ENCODE results near the gene ABCC3.
A peak's percentile ranks its signal among the peaks of the same experiment; 100 is the strongest.

The ABCC3 gene

GRCh38 chr17:50634915-50635731, 442 bp downstream of the ABCC3 start:
- Histone ChIP-seq H3K36me3 (ENCODE audit: insufficient read depth, low read length) (no peaks in the 10 kb centered on the region), H3K9me3 (ENCODE audit: low read depth, low read length) (no peaks in the 10 kb centered on the region), H3K9ac (ENCODE audit: insufficient read length) (no peak overlapping the region), H3K27ac (no peak overlapping the region), H3K4me3 (peak overlapping the region; percentile 43)
- no peak for DNase-seq (ENCODE audit: low read depth, low spot score)
- no peak for TF ChIP-seq POLR2AphosphoS5 (IDR thresholded peaks at IDR 0.05; ENCODE audit: borderline replicate concordance, low read depth, low read length)
- no peak for TF ChIP-seq EZH2 (IDR thresholded peaks at IDR 0.05)
- no peak for TF ChIP-seq FOXP2 (optimal IDR thresholded peaks at IDR 0.05; ENCODE audit: control extremely low read depth, extremely low read length, insufficient read depth)

GRCh38 chr17:50635732-50635981, 976 bp downstream of the ABCC3 start:
- no peak for DNase-seq (ENCODE audit: low read depth, low spot score)

GRCh38 chr17:50635982-50636803, 1.5 kb downstream of the ABCC3 start:
- TF ChIP-seq FOXP2 (optimal IDR thresholded peaks at IDR 0.05; ENCODE audit: control extremely low read depth, extremely low read length, insufficient read depth): no peak
- TF ChIP-seq EZH2 (IDR thresholded peaks at IDR 0.05): no peak
- no peak for TF ChIP-seq POLR2AphosphoS5 (IDR thresholded peaks at IDR 0.05; ENCODE audit: borderline replicate concordance, low read depth, low read length)
- H3K36me3 ChIP-seq (ENCODE audit: insufficient read depth, low read length): no peaks in the 10 kb centered on the region
- no peak for DNase-seq (ENCODE audit: low read depth, low spot score)
- no peak overlapping the region for H3K27ac ChIP-seq
- H3K9ac ChIP-seq (ENCODE audit: insufficient read length): no peak overlapping the region
- no peak overlapping the region for H3K4me3 ChIP-seq
- H3K9me3 ChIP-seq (ENCODE audit: low read depth, low read length): no peaks in the 10 kb centered on the region

More at GRCh38 chr17:50635732-50635981, 976 bp downstream of the ABCC3 start:
- Histone ChIP-seq H3K9me3 (ENCODE audit: low read depth, low read length) (no peaks in the 10 kb centered on the region), H3K27ac (no peak overlapping the region), H3K9ac (ENCODE audit: insufficient read length) (no peak overlapping the region), H3K4me3 (no peak overlapping the region), H3K36me3 (ENCODE audit: insufficient read depth, low read length) (no peaks in the 10 kb centered on the region)
- no peak for TF ChIP-seq EZH2 (IDR thresholded peaks at IDR 0.05)
- no peak for TF ChIP-seq POLR2AphosphoS5 (IDR thresholded peaks at IDR 0.05; ENCODE audit: borderline replicate concordance, low read depth, low read length)
- no peak for TF ChIP-seq FOXP2 (optimal IDR thresholded peaks at IDR 0.05; ENCODE audit: control extremely low read depth, extremely low read length, insufficient read depth)

GRCh38 chr17:50636804-50637195, 2.1 kb downstream of the ABCC3 start:
- Histone ChIP-seq H3K4me3 (no peak overlapping the region), H3K9me3 (ENCODE audit: low read depth, low read length) (no peaks in the 10 kb centered on the region), H3K27ac (no peak overlapping the region), H3K36me3 (ENCODE audit: insufficient read depth, low read length) (no peaks in the 10 kb centered on the region), H3K9ac (ENCODE audit: insufficient read length) (no peak overlapping the region)
- DNase-seq (ENCODE audit: low read depth, low spot score): no peak
- no peak for TF ChIP-seq EZH2 (IDR thresholded peaks at IDR 0.05)

- Histone ChIP-seq H3K36me3 (ENCODE audit: insufficient read depth, low read length) (no peaks in the 10 kb centered on the region), H3K27ac (no peak overlapping the region), H3K9me3 (ENCODE audit: low read depth, low read length) (no peaks in the 10 kb centered on the region), H3K9ac (ENCODE audit: insufficient read length) (no peak overlapping the region), H3K4me3 (no peak overlapping the region)
- TF ChIP-seq POLR2AphosphoS5 (IDR thresholded peaks at IDR 0.05; ENCODE audit: borderline replicate concordance, low read depth, low read length) (no peak), EZH2 (IDR thresholded peaks at IDR 0.05) (no peak), FOXP2 (optimal IDR thresholded peaks at IDR 0.05; ENCODE audit: control extremely low read depth, extremely low read length, insufficient read depth) (no peak)
- DNase-seq (ENCODE audit: low read depth, low spot score): no peak
Observed at GRCh38 chr17:50637829-50638605, 3.3 kb downstream of the ABCC3 start.

GRCh38 chr17:50638606-50638965, 3.9 kb downstream of the ABCC3 start:
- H3K27ac ChIP-seq: no peak overlapping the region
- H3K9ac ChIP-seq (ENCODE audit: insufficient read length): no peak overlapping the region
- no peak for DNase-seq (ENCODE audit: low read depth, low spot score)
- TF ChIP-seq POLR2AphosphoS5 (IDR thresholded peaks at IDR 0.05; ENCODE audit: borderline replicate concordance, low read depth, low read length) (no peak), FOXP2 (optimal IDR thresholded peaks at IDR 0.05; ENCODE audit: control extremely low read depth, extremely low read length, insufficient read depth) (no peak), EZH2 (IDR thresholded peaks at IDR 0.05) (no peak)
- H3K36me3 ChIP-seq (ENCODE audit: insufficient read depth, low read length): no peaks in the 10 kb centered on the region
- no peak overlapping the region for H3K4me3 ChIP-seq
- H3K9me3 ChIP-seq (ENCODE audit: low read depth, low read length): no peaks in the 10 kb centered on the region

GRCh38 chr17:50638966-50639713, 4.5 kb downstream of the ABCC3 start:
- Histone ChIP-seq H3K4me3 (no peak overlapping the region), H3K27ac (no peak overlapping the region), H3K36me3 (ENCODE audit: insufficient read depth, low read length) (no peaks in the 10 kb centered on the region), H3K9me3 (ENCODE audit: low read depth, low read length) (no peaks in the 10 kb centered on the region), H3K9ac (ENCODE audit: insufficient read length) (no peak overlapping the region)
- TF ChIP-seq FOXP2 (optimal IDR thresholded peaks at IDR 0.05; ENCODE audit: control extremely low read depth, extremely low read length, insufficient read depth): no peak
- TF ChIP-seq EZH2 (IDR thresholded peaks at IDR 0.05): no peak
- TF ChIP-seq POLR2AphosphoS5 (IDR thresholded peaks at IDR 0.05; ENCODE audit: borderline replicate concordance, low read depth, low read length): no peak
- DNase-seq (ENCODE audit: low read depth, low spot score): no peak
